ENCODE measurements around the gene PHACTR1. TPM values are rescaled to one million over a fixed set of nuclear protein-coding genes. Genes with fewer than 3 reads are reported as not detected.

PHACTR1 gene
- total and polyA plus RNA-seq, 9 of the 15 experiments (the other 6 are each of a cell fraction or from before 2014, with no cell fraction given): 11.5 to 32.6 (median 22.0) TPM

GRCh38 chr6:13334953-13335352 is 618.4 kb downstream of the PHACTR1 start (continued):
- TF ChIP-seq TGIF2 (CRISPR knock-in tag; IDR thresholded peaks at IDR 0.05) (no peak), KLF13 (tag; IDR thresholded peaks at IDR 0.05; ENCODE audit: borderline replicate concordance, low read depth) (no peak), TAL1 (IDR thresholded peaks at IDR 0.05) (peak; percentile 56; the same call in 1 of the 2 replicates), MECOM (CRISPR knock-in tag; IDR thresholded peaks at IDR 0.05) (no peak), SMARCA4 (IDR thresholded peaks at IDR 0.05) (peak; percentile 24; the same call in 1 of the 2 replicates), NCOR1 (IDR thresholded peaks at IDR 0.05) (peak; percentile 74), HNRNPL (IDR thresholded peaks at IDR 0.05; ENCODE audit: low read depth, low read length) (no peak), LARP7 (IDR thresholded peaks at IDR 0.05) (no peak), JUNB (CRISPR knock-in tag; conservative IDR thresholded peaks at IDR 0.05) (no peak), USF1 (CRISPR knock-in tag; IDR thresholded peaks at IDR 0.05) (no peak), CTBP1 (IDR thresholded peaks at IDR 0.05; ENCODE audit: borderline replicate concordance) (no peak), CEBPZ (IDR thresholded peaks at IDR 0.05; ENCODE audit: borderline replicate concordance, low read depth, low read length) (no peak), PTBP1 (IDR thresholded peaks at IDR 0.05; ENCODE audit: low read depth, low read length) (no peak), MAX (CRISPR knock-in tag; IDR thresholded peaks at IDR 0.05) (no peak), IRF9 (tag; IDR thresholded peaks at IDR 0.05) (no peak), TBP (optimal IDR thresholded peaks at IDR 0.05; ENCODE audit: low read depth, low read length) (no peak), ZNF655 (CRISPR knock-in tag; IDR thresholded peaks at IDR 0.05) (no peak), GTF2B (IDR thresholded peaks at IDR 0.05; ENCODE audit: extremely low read depth, insufficient read length) (no peak), AFF4 (CRISPR knock-in tag; IDR thresholded peaks at IDR 0.05) (no peak)
